HL-60 (cell line): ENCODE measurements around the gene SPATA13.

Source experiments
- DNase-seq, 2 experiments: peaks; one replicate each; pipeline ENCODE4 v3.0.0-alpha.2; 2010 to 2020; ENCODE audit warnings: low read depth in 1 of 2, low spot score in 1 of 2
- H3K27ac ChIP-seq: fragments of 250-450 bp; sonication (Bioruptor Pico); replicated peaks from 2 replicates; pipeline ENCODE4 v1.5.1; 2020; ENCODE audit warnings: mild to moderate bottlenecking, moderate library complexity
- H3K27me3 ChIP-seq: fragments of 250-450 bp; sonication (Bioruptor Pico); 2 replicates; pipeline ENCODE4 v1.5.1; 2021; ENCODE audit warnings: mild to moderate bottlenecking, moderate library complexity; ENCODE audit not compliant: insufficient read depth, poor library complexity, severe bottlenecking
- H3K4me3 ChIP-seq: replicated peaks from 2 replicates; pipeline ENCODE4 v1.5.1; 2011; ENCODE audit warnings: mild to moderate bottlenecking, control low read depth, low read length; ENCODE audit not compliant: insufficient read depth
- CTCF ChIP-seq: IDR thresholded peaks from one replicate; pipeline ENCODE4 v1.5.1; 2011; ENCODE audit warnings: low read length, control low read depth, inconsistent platforms; ENCODE audit not compliant: insufficient read depth
- GABPA ChIP-seq: IDR thresholded peaks from 2 replicates; pipeline ENCODE4 v1.6.1; 2012; ENCODE audit warnings: low read depth
- POLR2AphosphoS5 ChIP-seq: IDR thresholded peaks from 2 replicates; pipeline ENCODE4 v1.6.1; 2012; ENCODE audit warnings: low read depth
- REST ChIP-seq: IDR thresholded peaks from 2 replicates; pipeline ENCODE4 v1.6.1; 2012; ENCODE audit warnings: low read depth; ENCODE audit not compliant: insufficient replicate concordance
- SPI1 ChIP-seq: IDR thresholded peaks from 2 replicates; pipeline ENCODE4 v1.6.1; 2012; ENCODE audit warnings: low read depth, mild to moderate bottlenecking, borderline replicate concordance

Gene SPATA13

GRCh38 chr13:24122569-24122968 lies 38.0 kb upstream of the SPATA13 start:
- DNase-seq = no peak
- H3K27me3 ChIP-seq = no peaks in the 10 kb centered on the region
- no peak overlapping the region for H3K4me3 ChIP-seq
- H3K27ac ChIP-seq = no peak overlapping the region
- TF ChIP-seq REST = no peak

- DNase-seq = no peak
- Histone ChIP-seq H3K27ac (no peak overlapping the region), H3K27me3 (no peaks in the 10 kb centered on the region), H3K4me3 (no peak overlapping the region)
- TF ChIP-seq POLR2AphosphoS5 (no peak), GABPA (no peak), SPI1 (no peak), CTCF (no peak)
Measured at GRCh38 chr13:24123761-24124160, 36.8 kb upstream of the SPATA13 start.

- no peak for DNase-seq
- TF ChIP-seq GABPA = no peak
- no peak for TF ChIP-seq POLR2AphosphoS5
- no peak for TF ChIP-seq SPI1
- TF ChIP-seq REST = no peak
- TF ChIP-seq CTCF = no peak
Measured at GRCh38 chr13:24124789-24125476, 35.6 kb upstream of the SPATA13 start.

GRCh38 chr13:24127116-24127631 lies 33.3 kb upstream of the SPATA13 start:
- no peak for DNase-seq
- Histone ChIP-seq H3K27me3 (no peaks in the 10 kb centered on the region), H3K27ac (no peak overlapping the region), H3K4me3 (no peak overlapping the region)
- TF ChIP-seq GABPA (no peak), POLR2AphosphoS5 (no peak), REST (no peak), SPI1 (no peak), CTCF (no peak)

More at GRCh38 chr13:24124789-24125476, 35.6 kb upstream of the SPATA13 start:
- Histone ChIP-seq H3K27ac (no peak overlapping the region), H3K4me3 (no peak overlapping the region), H3K27me3 (no peaks in the 10 kb centered on the region)
